Brain microvascular endothelial cell (primary cell): ENCODE measurements around the gene ATP8B4.
A peak's percentile ranks its signal among the peaks of the same experiment; 100 is the strongest.

ENCODE experiments used
- DNase-seq: peaks from one replicate; pipeline ENCODE4 v3.0.0-alpha.2; 2020
- H3K27ac ChIP-seq: fragments of 250-450 bp; sonication (Bioruptor Pico); 2 replicates; pipeline ENCODE4 v1.5.1; 2020; ENCODE audit warnings: mild to moderate bottlenecking, moderate library complexity
- H3K27me3 ChIP-seq: fragments of 250-450 bp; sonication (Bioruptor Pico); replicated peaks from 2 replicates; pipeline ENCODE4 v1.5.1; 2020; ENCODE audit warnings: mild to moderate bottlenecking
- H3K36me3 ChIP-seq: fragments of 250-450 bp; sonication (Bioruptor Pico); replicated peaks from 2 replicates; pipeline ENCODE4 v1.5.1; 2020; ENCODE audit warnings: mild to moderate bottlenecking
- H3K4me3 ChIP-seq: 2 replicates; pipeline ENCODE4 v1.5.1; 2011; ENCODE audit warnings: low read depth, mild to moderate bottlenecking, control low read depth, low read length, moderate library complexity
- CTCF ChIP-seq: IDR thresholded peaks from 2 replicates; pipeline ENCODE4 v1.5.1; 2011; ENCODE audit warnings: low read depth, mild to moderate bottlenecking, moderate library complexity, low read length, control low read depth, inconsistent platforms; ENCODE audit errors: missing control alignments
- in situ Hi-C: cut with HindIII; loops from 2 replicates; pipeline ENCODE4 v1.10.0; 2017; ENCODE audit warnings: low sequenced_read_pairs, low pct_ligation_motif_present

ATP8B4 gene

GRCh38 chr15:49984436-49984835 lies 134.6 kb downstream of the ATP8B4 start:
- Histone ChIP-seq H3K36me3 (no peaks in the 10 kb centered on the region), H3K27ac (no peak overlapping the region), H3K27me3 (no peaks in the 10 kb centered on the region), H3K4me3 (no peak overlapping the region)
- in situ Hi-C loops, result no loop called here
- DNase-seq, result no peak
- no peak for TF ChIP-seq CTCF

- no peak overlapping the region for H3K4me3 ChIP-seq
- H3K27ac ChIP-seq, result no peak overlapping the region
- no peaks in the 10 kb centered on the region for H3K27me3 ChIP-seq
- DNase-seq, result peak; percentile 25
- H3K36me3 ChIP-seq, result no peaks in the 10 kb centered on the region
- in situ Hi-C loops, result no loop called here
- no peak for TF ChIP-seq CTCF
Observed at GRCh38 chr15:49982584-49982983, 136.4 kb downstream of the ATP8B4 start.

GRCh38 chr15:49979705-49980382 lies 139.2 kb downstream of the ATP8B4 start:
- no peaks in the 10 kb centered on the region for H3K27me3 ChIP-seq
- no peak overlapping the region for H3K4me3 ChIP-seq
- TF ChIP-seq CTCF, result no peak
- H3K36me3 ChIP-seq, result no peaks in the 10 kb centered on the region
- in situ Hi-C loops, result no loop called here
- no peak for DNase-seq
- H3K27ac ChIP-seq, result no peak overlapping the region

GRCh38 chr15:49978121-49978520 lies 140.9 kb downstream of the ATP8B4 start:
- no peaks in the 10 kb centered on the region for H3K27me3 ChIP-seq
- no peak overlapping the region for H3K27ac ChIP-seq
- H3K36me3 ChIP-seq, result no peaks in the 10 kb centered on the region
- DNase-seq, result no peak
- TF ChIP-seq CTCF, result no peak
- in situ Hi-C loops, result no loop called here
- no peak overlapping the region for H3K4me3 ChIP-seq

GRCh38 chr15:49977306-49977705 lies 141.7 kb downstream of the ATP8B4 start:
- H3K27me3 ChIP-seq, result no peaks in the 10 kb centered on the region
- no peaks in the 10 kb centered on the region for H3K36me3 ChIP-seq
- in situ Hi-C loops, result no loop called here
- no peak overlapping the region for H3K4me3 ChIP-seq
- no peak for DNase-seq
- H3K27ac ChIP-seq, result no peak overlapping the region
- no peak for TF ChIP-seq CTCF

GRCh38 chr15:49964551-49964950 lies 154.5 kb downstream of the ATP8B4 start:
- Histone ChIP-seq H3K4me3 (no peak overlapping the region), H3K27me3 (no peaks in the 10 kb centered on the region), H3K27ac (no peak overlapping the region), H3K36me3 (no peaks in the 10 kb centered on the region)
- no peak for TF ChIP-seq CTCF
- in situ Hi-C loops, result no loop called here
- DNase-seq, result no peak
